Subcutaneous abdominal adipose tissue (tissue), 5 donors: ENCODE data around the gene TMEM163.

Source experiments
- H3K27ac ChIP-seq: one replicate; pipeline ENCODE4 v1.7.0; 2013; ENCODE audit warnings: low read depth, mild to moderate bottlenecking, inconsistent platforms, low read length, moderate library complexity
- H3K27me3 ChIP-seq, 5 donors: one replicate each; pipeline ENCODE4 v1.7.0; 2013; ENCODE audit warnings: low read length in 5 of 5, inconsistent platforms in 1 of 5; ENCODE audit not compliant: control insufficient read depth in 5 of 5, insufficient read depth in 4 of 5
- H3K36me3 ChIP-seq, 5 donors: one replicate each; pipeline ENCODE4 v1.7.0; 2013; ENCODE audit warnings: low read length in 5 of 5; ENCODE audit not compliant: control insufficient read depth in 5 of 5, insufficient read depth in 5 of 5
- H3K4me1 ChIP-seq, 5 donors: one replicate each; pipeline ENCODE4 v1.7.0; 2013; ENCODE audit warnings: low read length in 5 of 5, mild to moderate bottlenecking in 3 of 5, moderate library complexity in 1 of 5; ENCODE audit not compliant: control insufficient read depth in 5 of 5, insufficient read depth in 5 of 5
- H3K4me3 ChIP-seq, 5 donors: one replicate each; pipeline ENCODE4 v1.7.0; 2013; ENCODE audit warnings: low read length in 5 of 5, low read depth in 1 of 5
- H3K9ac ChIP-seq, 5 donors: one replicate each; pipeline ENCODE4 v1.7.0; 2013; ENCODE audit warnings: low read length in 5 of 5, mild to moderate bottlenecking in 4 of 5, moderate library complexity in 3 of 5
- H3K9me3 ChIP-seq, 5 donors: one replicate each; pipeline ENCODE4 v1.7.0; 2013; ENCODE audit warnings: low read length in 5 of 5; ENCODE audit not compliant: control insufficient read depth in 5 of 5
- donor health status: healthy.
- donor health status: healthy.
- donor health status: healthy.
- donor health status: healthy.
- donor health status: healthy.

The TMEM163 gene

GRCh38 chr2:134469516-134470115 lies 249.2 kb downstream of the TMEM163 start:
- Histone ChIP-seq H3K9ac (no peak overlapping the region), H3K4me1 (no peaks in the 10 kb centered on the region), H3K36me3 (peaks cover 0 to 3% (median 0%) of the 10 kb centered on the region in 5 donors), H3K27ac (no peak overlapping the region), H3K4me3 (no peak overlapping the region), H3K9me3 (peaks cover 0 to 12% (median 0%) of the 10 kb centered on the region in 5 donors), H3K27me3 (peaks cover 0 to 4% (median 0%) of the 10 kb centered on the region in 5 donors)

GRCh38 chr2:134468776-134469175 lies 250.0 kb downstream of the TMEM163 start:
- H3K9ac ChIP-seq: no peak overlapping the region
- no peak overlapping the region for H3K27ac ChIP-seq
- peaks cover 0 to 7% (median 0%) of the 10 kb centered on the region in 5 donors for H3K9me3 ChIP-seq
- peaks cover 0 to 9% (median 0%) of the 10 kb centered on the region in 5 donors for H3K36me3 ChIP-seq
- no peaks in the 10 kb centered on the region for H3K4me1 ChIP-seq
- H3K27me3 ChIP-seq: peaks cover 0 to 4% (median 0%) of the 10 kb centered on the region in 5 donors
- no peak overlapping the region for H3K4me3 ChIP-seq

GRCh38 chr2:134468164-134468563 lies 250.6 kb downstream of the TMEM163 start:
- no peak overlapping the region for H3K27ac ChIP-seq
- H3K4me3 ChIP-seq: no peak overlapping the region
- no peak overlapping the region for H3K9ac ChIP-seq
- H3K4me1 ChIP-seq: no peaks in the 10 kb centered on the region
- peaks cover 0 to 4% (median 0%) of the 10 kb centered on the region in 5 donors for H3K27me3 ChIP-seq
- peaks cover 0 to 13% (median 0%) of the 10 kb centered on the region in 5 donors for H3K36me3 ChIP-seq
- peaks cover 0 to 2% (median 0%) of the 10 kb centered on the region in 5 donors for H3K9me3 ChIP-seq

GRCh38 chr2:134466141-134466540 lies 252.7 kb downstream of the TMEM163 start:
- Histone ChIP-seq H3K4me3 (no peak overlapping the region), H3K9me3 (peaks cover 0 to 2% (median 0%) of the 10 kb centered on the region in 5 donors), H3K4me1 (no peaks in the 10 kb centered on the region), H3K9ac (no peak overlapping the region), H3K27me3 (peaks cover 0 to 7% (median 2%) of the 10 kb centered on the region in 5 donors), H3K36me3 (peaks cover 0 to 13% (median 0%) of the 10 kb centered on the region in 5 donors), H3K27ac (no peak overlapping the region)

DNA sequence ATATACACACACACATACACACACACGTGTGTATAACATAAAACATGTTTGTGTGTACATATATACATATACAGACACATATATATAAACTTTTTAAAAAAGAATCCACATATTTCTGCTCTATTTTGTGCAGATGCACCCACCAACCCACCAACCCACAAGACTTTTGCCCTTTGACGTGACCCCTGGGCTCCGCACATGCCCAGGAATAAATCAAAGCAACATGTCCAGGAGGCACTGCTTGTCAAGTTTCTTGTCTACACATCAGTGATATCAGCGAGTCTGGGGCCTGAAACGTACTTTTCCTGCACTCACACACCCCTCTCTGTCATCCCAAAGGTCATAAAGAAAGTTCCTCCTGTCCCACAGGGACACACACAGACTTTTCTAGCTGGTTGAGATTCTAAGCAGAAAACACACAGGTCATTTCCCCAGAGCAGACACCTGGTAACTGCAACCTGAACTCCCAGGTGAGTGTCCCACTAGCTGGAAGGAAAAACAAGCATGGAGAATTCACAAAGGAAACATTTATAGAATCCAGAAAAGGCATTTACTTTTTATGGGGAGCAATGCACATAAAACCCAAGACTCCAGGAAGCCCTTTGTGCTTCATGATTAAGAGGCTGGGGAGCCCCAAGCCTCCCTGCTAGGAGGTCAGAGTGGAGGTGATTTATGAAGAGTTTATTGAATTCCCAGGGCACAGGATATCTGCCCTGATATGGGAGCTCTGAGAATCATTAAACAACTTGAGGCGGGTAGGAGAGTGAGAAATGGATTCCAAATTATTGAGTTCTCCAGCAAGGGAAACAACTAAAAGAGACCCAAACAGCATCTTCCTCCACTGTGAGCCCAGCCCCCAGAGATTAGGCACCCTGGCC lies 253.3 kb downstream of the TMEM163 start:
- H3K27me3 ChIP-seq: peaks cover 0 to 7% (median 2%) of the 10 kb centered on the region in 5 donors
- H3K36me3 ChIP-seq: peaks cover 0 to 13% (median 0%) of the 10 kb centered on the region in 5 donors
- H3K9me3 ChIP-seq: peaks cover 0 to 2% (median 0%) of the 10 kb centered on the region in 5 donors
- no peaks in the 10 kb centered on the region for H3K4me1 ChIP-seq
- H3K9ac ChIP-seq: no peak overlapping the region
- no peak overlapping the region for H3K4me3 ChIP-seq
- H3K27ac ChIP-seq: no peak overlapping the region

DNA sequence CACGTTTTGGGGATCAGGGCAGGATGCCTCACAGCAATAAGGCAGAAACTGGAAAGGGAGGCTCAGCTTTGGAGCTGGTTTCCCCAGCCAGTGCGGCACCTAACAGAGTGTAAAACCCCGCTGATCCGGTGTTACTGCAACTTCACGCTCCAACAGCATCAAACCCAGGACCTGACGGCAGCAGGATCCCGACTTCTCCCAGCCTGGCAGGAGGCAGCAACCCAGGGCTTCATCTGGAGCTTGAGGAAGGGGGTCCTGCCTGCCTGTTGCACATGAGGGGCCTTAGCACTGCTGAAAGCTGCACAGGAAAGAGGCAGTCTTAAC lies 255.1 kb downstream of the TMEM163 start:
- Histone ChIP-seq H3K27ac (no peak overlapping the region), H3K9me3 (no peaks in the 10 kb centered on the region), H3K9ac (no peak overlapping the region), H3K4me1 (no peaks in the 10 kb centered on the region), H3K4me3 (no peak overlapping the region), H3K36me3 (peaks cover 0 to 10% (median 0%) of the 10 kb centered on the region in 5 donors), H3K27me3 (peaks cover 0 to 3% (median 2%) of the 10 kb centered on the region in 5 donors)

DNA sequence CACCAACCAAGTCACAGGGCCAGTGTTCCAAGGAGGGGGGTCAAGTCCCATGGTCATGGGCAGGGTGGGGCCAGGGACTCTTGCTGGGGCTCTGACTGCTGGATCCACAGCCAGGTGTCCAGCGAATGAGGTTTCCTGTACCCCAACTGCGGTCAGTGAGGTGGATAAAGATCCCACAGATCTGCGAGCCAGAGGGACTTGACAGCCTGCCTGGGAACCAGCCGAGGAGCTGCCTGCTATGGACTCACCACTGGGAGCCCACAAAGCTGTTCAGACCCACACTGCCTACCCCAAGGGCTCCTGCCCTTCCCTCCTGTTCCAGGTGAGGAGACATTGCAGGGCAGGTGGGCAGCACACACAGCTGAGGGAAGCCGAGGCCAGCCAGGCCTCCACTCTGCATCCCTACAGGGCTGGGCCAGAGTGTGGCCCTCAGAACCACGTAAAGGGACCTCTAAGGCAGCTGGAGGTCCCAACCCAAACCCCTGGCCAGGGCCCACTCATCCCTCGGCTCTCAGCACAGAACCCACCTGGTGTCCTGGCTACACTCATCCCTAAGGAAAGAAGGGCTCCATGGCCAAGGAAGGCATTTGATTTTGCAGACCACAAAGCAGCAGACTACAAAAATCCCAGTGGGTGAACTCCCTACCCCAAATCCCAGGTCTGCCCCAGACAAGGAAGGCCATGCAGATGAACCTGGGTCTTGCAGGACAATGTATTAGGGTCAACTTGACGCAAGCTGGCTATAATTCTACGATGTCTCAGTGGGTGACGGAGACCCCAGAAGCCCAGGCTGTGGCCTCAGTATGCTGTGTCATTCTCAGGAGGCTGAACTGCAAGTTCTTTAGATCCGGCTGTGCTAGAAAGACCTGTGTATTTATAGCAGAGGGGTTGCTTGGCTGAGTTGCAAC lies 255.8 kb downstream of the TMEM163 start:
- Histone ChIP-seq H3K4me3 (no peak overlapping the region), H3K27ac (no peak overlapping the region), H3K9me3 (no peaks in the 10 kb centered on the region), H3K36me3 (peaks cover 0 to 10% (median 0%) of the 10 kb centered on the region in 5 donors), H3K9ac (no peak overlapping the region), H3K4me1 (no peaks in the 10 kb centered on the region), H3K27me3 (peaks cover 0 to 3% (median 2%) of the 10 kb centered on the region in 5 donors)

GRCh38 chr2:134462275-134462674 lies 256.5 kb downstream of the TMEM163 start:
- Histone ChIP-seq H3K9me3 (no peaks in the 10 kb centered on the region), H3K27me3 (peaks cover 0 to 3% (median 2%) of the 10 kb centered on the region in 5 donors), H3K4me1 (peaks cover 0 to 4% (median 0%) of the 10 kb centered on the region in 5 donors), H3K4me3 (no peak overlapping the region), H3K36me3 (peaks cover 0 to 10% (median 0%) of the 10 kb centered on the region in 5 donors), H3K27ac (no peak overlapping the region), H3K9ac (no peak overlapping the region)

DNA sequence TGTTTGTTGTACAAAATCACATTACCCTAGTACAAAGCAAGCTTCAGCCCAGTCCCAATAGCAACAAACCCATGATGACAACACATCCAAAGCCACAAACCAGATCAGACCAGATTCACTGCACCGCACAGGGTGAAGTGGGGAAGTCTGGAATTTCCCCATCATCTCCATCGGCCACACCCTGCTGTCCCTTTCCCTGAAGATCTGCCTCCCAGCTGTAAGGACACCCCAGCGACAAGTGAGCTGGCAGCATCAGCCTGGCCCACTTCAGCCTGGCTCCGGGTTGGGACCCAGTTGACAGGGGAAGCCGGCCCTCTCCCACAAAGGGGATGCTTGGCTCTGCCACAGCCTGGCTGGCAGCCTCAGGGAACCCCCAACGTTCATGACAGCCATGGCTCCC lies 257.3 kb downstream of the TMEM163 start:
- Histone ChIP-seq H3K9me3 (no peaks in the 10 kb centered on the region), H3K9ac (no peak overlapping the region), H3K27me3 (peaks cover 0 to 3% (median 2%) of the 10 kb centered on the region in 5 donors)

More for the DNA sequence above, 257.3 kb downstream of the TMEM163 start:
- no peak overlapping the region for H3K4me3 ChIP-seq
- peaks cover 0 to 11% (median 0%) of the 10 kb centered on the region in 5 donors for H3K36me3 ChIP-seq
- peaks cover 0 to 4% (median 0%) of the 10 kb centered on the region in 5 donors for H3K4me1 ChIP-seq
- H3K27ac ChIP-seq: no peak overlapping the region
